Measurements from ENCODE around the gene CPEB1. TPM values are rescaled to one million over a fixed set of nuclear protein-coding genes. Genes with fewer than 3 reads are reported as not detected.

CPEB1 gene
- total and polyA plus RNA-seq, 2 donors from 2014 or later: 1.4 to 1.6 TPM

DNA sequence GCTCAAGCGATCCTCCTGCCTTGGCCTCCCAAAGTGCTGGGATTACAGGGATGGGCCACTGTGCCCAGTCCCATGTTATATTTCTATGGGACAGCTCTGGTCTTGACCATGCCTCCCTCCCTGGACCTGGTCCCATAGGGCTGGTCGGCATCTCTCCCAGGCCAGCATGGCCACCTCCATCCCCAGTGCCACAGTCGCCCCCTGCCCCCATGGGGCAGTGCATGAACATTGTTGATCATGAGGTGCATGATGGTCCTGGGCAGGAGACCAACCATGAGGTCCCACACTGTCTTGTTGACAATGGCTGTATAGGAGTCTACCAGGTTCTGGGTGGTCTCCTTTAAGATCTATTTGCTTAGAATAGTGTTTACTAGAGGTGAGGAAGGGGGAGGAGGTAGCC is 113.4 kb downstream of the CPEB1 start:
- Histone ChIP-seq H3K4me3 (ENCODE audit: low read length in 3 of 3) (no peak overlapping the region), H3K9ac (ENCODE audit: low read length in 3 of 3) (no peak overlapping the region), H3K4me1 (ENCODE audit: control insufficient read depth in 2 of 3, insufficient read depth in 2 of 3, low read depth in 1 of 3, low read length in 3 of 3) (peaks cover 0 to 2% (median 0%) of the 10 kb centered on the region in 3 donors), H3K27ac (ENCODE audit: low read depth in 2 of 2, low read length in 2 of 2) (no peak overlapping the region), H3K9me3 (ENCODE audit: control insufficient read depth in 2 of 3, insufficient read depth in 1 of 3, low read length in 3 of 3) (no peaks in the 10 kb centered on the region), H3K36me3 (ENCODE audit: control insufficient read depth in 2 of 3, insufficient read depth in 3 of 3, low read length in 3 of 3) (peaks cover 7 to 34% (median 14%) of the 10 kb centered on the region in 3 donors), H3K27me3 (ENCODE audit: control insufficient read depth, insufficient read depth, low read length) (no peaks in the 10 kb centered on the region)
- intact Hi-C loops (cut with DNase I): no loop called here
- FAIRE-seq: no peak
- peak in 2 of 5 donors; percentile 28 to 31 for DNase-seq
- TF ChIP-seq, protein P1, sequence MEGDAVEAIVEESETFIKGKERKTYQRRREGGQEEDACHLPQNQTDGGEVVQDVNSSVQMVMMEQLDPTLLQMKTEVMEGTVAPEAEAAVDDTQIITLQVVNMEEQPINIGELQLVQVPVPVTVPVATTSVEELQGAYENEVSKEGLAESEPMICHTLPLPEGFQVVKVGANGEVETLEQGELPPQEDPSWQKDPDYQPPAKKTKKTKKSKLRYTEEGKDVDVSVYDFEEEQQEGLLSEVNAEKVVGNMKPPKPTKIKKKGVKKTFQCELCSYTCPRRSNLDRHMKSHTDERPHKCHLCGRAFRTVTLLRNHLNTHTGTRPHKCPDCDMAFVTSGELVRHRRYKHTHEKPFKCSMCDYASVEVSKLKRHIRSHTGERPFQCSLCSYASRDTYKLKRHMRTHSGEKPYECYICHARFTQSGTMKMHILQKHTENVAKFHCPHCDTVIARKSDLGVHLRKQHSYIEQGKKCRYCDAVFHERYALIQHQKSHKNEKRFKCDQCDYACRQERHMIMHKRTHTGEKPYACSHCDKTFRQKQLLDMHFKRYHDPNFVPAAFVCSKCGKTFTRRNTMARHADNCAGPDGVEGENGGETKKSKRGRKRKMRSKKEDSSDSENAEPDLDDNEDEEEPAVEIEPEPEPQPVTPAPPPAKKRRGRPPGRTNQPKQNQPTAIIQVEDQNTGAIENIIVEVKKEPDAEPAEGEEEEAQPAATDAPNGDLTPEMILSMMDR (IDR thresholded peaks at IDR 0.05; ENCODE audit: borderline replicate concordance, extremely low read depth, insufficient read depth): no peak

DNA sequence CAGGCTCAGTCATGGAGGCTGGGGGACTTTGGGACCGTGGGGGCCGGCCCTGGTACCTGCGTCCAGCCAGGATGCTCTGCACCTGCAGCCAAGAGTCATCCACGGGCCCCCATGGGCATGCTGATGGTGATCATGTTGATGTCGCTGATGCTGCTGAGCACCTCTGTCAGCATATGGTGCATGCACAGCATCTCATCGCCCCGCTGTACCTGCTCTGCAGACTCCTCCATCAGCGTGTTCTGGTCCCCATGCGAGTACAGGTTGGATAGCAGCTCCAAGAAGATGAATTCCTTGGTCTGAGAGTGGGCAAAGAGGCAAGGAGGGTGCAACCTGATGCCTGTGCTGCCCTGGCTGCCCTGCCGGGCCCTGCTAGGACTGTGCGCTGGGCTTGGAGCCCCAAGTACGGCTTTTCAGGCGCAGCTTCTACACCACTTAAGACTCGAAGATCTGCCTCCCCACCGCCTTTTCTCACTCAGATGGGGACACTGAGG is 114.1 kb downstream of the CPEB1 start:
- peaks cover 6 to 26% (median 11%) of the 10 kb centered on the region in 3 donors for H3K36me3 ChIP-seq (ENCODE audit: control insufficient read depth in 2 of 3, insufficient read depth in 3 of 3, low read length in 3 of 3)
- no peak overlapping the region for H3K9ac ChIP-seq (ENCODE audit: low read length in 3 of 3)
- no peak overlapping the region for H3K4me3 ChIP-seq (ENCODE audit: low read length in 3 of 3)
- peaks cover 0 to 2% (median 0%) of the 10 kb centered on the region in 3 donors for H3K4me1 ChIP-seq (ENCODE audit: control insufficient read depth in 2 of 3, insufficient read depth in 2 of 3, low read depth in 1 of 3, low read length in 3 of 3)
- intact Hi-C loops (cut with DNase I): no loop called here
- TF ChIP-seq, protein P1 (IDR thresholded peaks at IDR 0.05; ENCODE audit: borderline replicate concordance, extremely low read depth, insufficient read depth): no peak
- no peaks in the 10 kb centered on the region for H3K9me3 ChIP-seq (ENCODE audit: control insufficient read depth in 2 of 3, insufficient read depth in 1 of 3, low read length in 3 of 3)
- no peak overlapping the region for H3K27ac ChIP-seq (ENCODE audit: low read depth in 2 of 2, low read length in 2 of 2)
- FAIRE-seq (no peak), DNase-seq (peak in 1 of 5 donors; percentile 29)
- H3K27me3 ChIP-seq (ENCODE audit: control insufficient read depth, insufficient read depth, low read length): no peaks in the 10 kb centered on the region

DNA sequence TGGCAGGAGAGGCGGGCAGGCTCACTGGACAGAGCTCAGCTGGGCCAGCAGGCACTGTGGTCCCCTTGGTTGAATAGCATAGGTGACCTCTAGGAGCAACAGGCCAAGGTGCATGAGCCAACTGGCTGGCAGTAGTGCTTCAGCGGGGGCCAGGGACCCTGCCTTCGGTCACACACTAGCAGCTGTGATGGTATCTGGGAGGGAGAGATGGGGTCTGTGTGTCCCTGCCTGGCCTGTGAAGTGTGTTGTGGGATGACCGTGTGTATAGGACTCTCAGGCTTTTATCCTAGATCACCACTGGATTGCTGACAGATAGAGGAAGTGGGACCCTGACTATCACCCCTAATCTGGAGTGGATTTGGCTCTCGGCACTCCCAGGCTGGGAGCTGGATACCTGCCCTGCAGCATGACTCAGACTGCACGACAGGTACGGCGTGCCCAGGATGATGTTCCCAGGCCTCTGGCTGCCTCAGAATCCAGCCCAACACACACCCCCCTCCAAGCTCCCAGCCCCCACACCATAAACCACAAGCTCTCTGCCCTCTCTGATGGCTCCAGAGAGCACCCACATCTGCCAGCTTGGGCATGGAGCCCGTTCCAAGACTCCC is 114.7 kb downstream of the CPEB1 start:
- Histone ChIP-seq H3K9me3 (ENCODE audit: control insufficient read depth in 2 of 3, insufficient read depth in 1 of 3, low read length in 3 of 3) (no peaks in the 10 kb centered on the region), H3K4me3 (ENCODE audit: low read length in 3 of 3) (no peak overlapping the region), H3K36me3 (ENCODE audit: control insufficient read depth in 2 of 3, insufficient read depth in 3 of 3, low read length in 3 of 3) (peaks cover 2 to 20% (median 8%) of the 10 kb centered on the region in 3 donors), H3K4me1 (ENCODE audit: control insufficient read depth in 2 of 3, insufficient read depth in 2 of 3, low read depth in 1 of 3, low read length in 3 of 3) (peaks cover 0 to 2% (median 0%) of the 10 kb centered on the region in 3 donors), H3K9ac (ENCODE audit: low read length in 3 of 3) (no peak overlapping the region), H3K27me3 (ENCODE audit: control insufficient read depth, insufficient read depth, low read length) (no peaks in the 10 kb centered on the region), H3K27ac (ENCODE audit: low read depth in 2 of 2, low read length in 2 of 2) (no peak overlapping the region)
- FAIRE-seq (no peak), DNase-seq (no peak)
- intact Hi-C loops (cut with DNase I): no loop called here
- TF ChIP-seq, protein P1 (IDR thresholded peaks at IDR 0.05; ENCODE audit: borderline replicate concordance, extremely low read depth, insufficient read depth): no peak
